WTC11 (cell line): ENCODE data around the gene BOC. TPM values are rescaled to one million over a fixed set of nuclear protein-coding genes. Genes with fewer than 3 reads are reported as not detected.

Experiments used
- ATAC-seq: fragments of 200-7000 bp; cut with Tn5 transposase; 2 replicates; pipeline ENCODE4 v1.10.0; 2021; ENCODE audit warnings: mild to moderate bottlenecking, moderate library complexity
- CTCF ChIA-PET: fragments of 300-600 bp; sonication (Branson Sonifier 250); formaldehyde crosslinking; loops from one replicate; lab custom pipeline; 2021; ENCODE audit warnings: antibody characterized with exemption; lab: Charles Lee
- POLR2A ChIA-PET: fragments of 350-600 bp; sonication (Branson Sonifier 250); formaldehyde crosslinking; loops from one replicate; lab custom pipeline; 2021; ENCODE audit warnings: antibody characterized with exemption; lab: Charles Lee
- DNase-seq: peaks from one replicate; pipeline ENCODE4 v3.0.0; 2021; ENCODE audit warnings: low spot score
- H3K27ac Mint-ChIP-seq: 2 replicates; pipeline ENCODE4 v1.8.0; 2021; ENCODE audit warnings: mixed read lengths
- H3K27me3 Mint-ChIP-seq: 2 replicates; pipeline ENCODE4 v1.8.0; 2021; ENCODE audit warnings: low read depth, mild to moderate bottlenecking, moderate library complexity, mixed read lengths
- H3K36me3 Mint-ChIP-seq: 2 replicates; pipeline ENCODE4 v1.8.0; 2021; ENCODE audit warnings: mixed read lengths
- H3K4me1 Mint-ChIP-seq: 2 replicates; pipeline ENCODE4 v1.8.0; 2022; ENCODE audit warnings: mixed read lengths
- H3K4me3 Mint-ChIP-seq: 2 replicates; pipeline ENCODE4 v1.8.0; 2021; ENCODE audit warnings: mild to moderate bottlenecking, moderate library complexity, mixed read lengths
- H3K9me3 Mint-ChIP-seq: 2 replicates; pipeline ENCODE4 v1.8.0; 2021; ENCODE audit warnings: mixed read lengths
- ATF1 ChIP-seq: sonication (generic); formaldehyde crosslinking; IDR thresholded peaks from 2 replicates; pipeline ENCODE4 v1.8.1; 2023; ENCODE audit warnings: mild to moderate bottlenecking, moderate library complexity, missing genetic modification reagents
- CREB1 ChIP-seq: sonication (generic); formaldehyde crosslinking; IDR thresholded peaks from 2 replicates; pipeline ENCODE4 v1.8.0; 2023; ENCODE audit warnings: mild to moderate bottlenecking, missing genetic modification reagents
- ELF4 ChIP-seq: sonication (generic); formaldehyde crosslinking; IDR thresholded peaks from 2 replicates; pipeline ENCODE4 v1.8.1; 2022; ENCODE audit warnings: low read depth, mild to moderate bottlenecking, moderate library complexity, missing genetic modification reagents
- ESRRA ChIP-seq: sonication (generic); formaldehyde crosslinking; IDR thresholded peaks from 2 replicates; pipeline ENCODE4 v1.8.1; 2022; ENCODE audit warnings: mild to moderate bottlenecking, missing genetic modification reagents, borderline replicate concordance
- FOXK1 ChIP-seq: sonication (generic); formaldehyde crosslinking; IDR thresholded peaks from 2 replicates; pipeline ENCODE4 v1.8.0; 2022; ENCODE audit warnings: mild to moderate bottlenecking, moderate library complexity, missing genetic modification reagents
- GTF2I ChIP-seq: fragments of 250-450 bp; sonication (Bioruptor Pico); conservative IDR thresholded peaks from 2 replicates; pipeline ENCODE4 v1.4.0; 2021; ENCODE audit warnings: mild to moderate bottlenecking
- JUN ChIP-seq: sonication (generic); formaldehyde crosslinking; IDR thresholded peaks from 2 replicates; pipeline ENCODE4 v1.8.0; 2023; ENCODE audit warnings: mild to moderate bottlenecking, missing genetic modification reagents
- MYBL2 ChIP-seq: sonication (generic); formaldehyde crosslinking; IDR thresholded peaks from 2 replicates; pipeline ENCODE4 v1.8.1; 2023; ENCODE audit warnings: mild to moderate bottlenecking, moderate library complexity, missing genetic modification reagents
- OVOL2 ChIP-seq: fragments of 250-450 bp; sonication (Bioruptor Pico); IDR thresholded peaks from 2 replicates; pipeline ENCODE4 v1.9.0; 2021; ENCODE audit warnings: mild to moderate bottlenecking, borderline replicate concordance
- SMAD4 ChIP-seq: sonication (generic); formaldehyde crosslinking; IDR thresholded peaks from 2 replicates; pipeline ENCODE4 v1.8.0; 2022; ENCODE audit warnings: mild to moderate bottlenecking, missing genetic modification reagents
- TEAD1 ChIP-seq: sonication (generic); formaldehyde crosslinking; IDR thresholded peaks from 2 replicates; pipeline ENCODE4 v1.8.0; 2022; ENCODE audit warnings: mild to moderate bottlenecking, missing genetic modification reagents
- TEAD4 ChIP-seq: sonication (generic); formaldehyde crosslinking; IDR thresholded peaks from 2 replicates; pipeline ENCODE4 v1.8.0; 2022; ENCODE audit warnings: mild to moderate bottlenecking, missing genetic modification reagents
- ZBTB21 ChIP-seq: sonication (generic); formaldehyde crosslinking; IDR thresholded peaks from 2 replicates; pipeline ENCODE4 v1.8.1; 2023; ENCODE audit warnings: mild to moderate bottlenecking, missing genetic modification reagents, borderline replicate concordance
- ZNF232 ChIP-seq: sonication (generic); formaldehyde crosslinking; IDR thresholded peaks from 2 replicates; pipeline ENCODE4 v1.8.0; 2022; ENCODE audit warnings: mild to moderate bottlenecking, missing genetic modification reagents
- ZNF263 ChIP-seq: sonication (generic); formaldehyde crosslinking; IDR thresholded peaks from 2 replicates; pipeline ENCODE4 v1.8.1; 2022; ENCODE audit warnings: low read depth, mild to moderate bottlenecking, moderate library complexity, missing genetic modification reagents
- total RNA-seq: library from RNA; stranded (reverse); gene quantifications from 3 replicates; pipeline ENCODE4 v1.2.3, GENCODE V29; 2021
- TF ChIP-seq, protein P1 (sequence below): sonication (generic); formaldehyde crosslinking; IDR thresholded peaks from 2 replicates; pipeline ENCODE4 v1.8.1; 2023; ENCODE audit warnings: mild to moderate bottlenecking, missing genetic modification reagents
- TF ChIP-seq, protein P2 (sequence below): sonication (generic); formaldehyde crosslinking; IDR thresholded peaks from 2 replicates; pipeline ENCODE4 v1.8.1; 2022; ENCODE audit warnings: mild to moderate bottlenecking, missing genetic modification reagents, moderate library complexity, borderline replicate concordance
- TF ChIP-seq, protein P3 (sequence below): sonication (generic); formaldehyde crosslinking; IDR thresholded peaks from 2 replicates; pipeline ENCODE4 v1.8.1; 2022; ENCODE audit warnings: low read depth, missing genetic modification reagents, borderline replicate concordance
- TF ChIP-seq, protein P4 (sequence below): sonication (generic); formaldehyde crosslinking; IDR thresholded peaks from 2 replicates; pipeline ENCODE4 v1.8.1; 2023; ENCODE audit warnings: mild to moderate bottlenecking, missing genetic modification reagents, borderline replicate concordance
- TF ChIP-seq, protein P5 (sequence below): sonication (generic); formaldehyde crosslinking; IDR thresholded peaks from 2 replicates; pipeline ENCODE4 v1.8.0; 2023; ENCODE audit warnings: missing genetic modification reagents, mild to moderate bottlenecking, borderline replicate concordance
- TF ChIP-seq, protein P6 (sequence below): fragments of 250-450 bp; sonication (Bioruptor Pico); IDR thresholded peaks from 2 replicates; pipeline ENCODE4 v1.9.0; 2021; ENCODE audit warnings: mild to moderate bottlenecking

BOC gene
- total RNA-seq, 1 experiment from 2014 or later, result 8.0 TPM

DNA sequence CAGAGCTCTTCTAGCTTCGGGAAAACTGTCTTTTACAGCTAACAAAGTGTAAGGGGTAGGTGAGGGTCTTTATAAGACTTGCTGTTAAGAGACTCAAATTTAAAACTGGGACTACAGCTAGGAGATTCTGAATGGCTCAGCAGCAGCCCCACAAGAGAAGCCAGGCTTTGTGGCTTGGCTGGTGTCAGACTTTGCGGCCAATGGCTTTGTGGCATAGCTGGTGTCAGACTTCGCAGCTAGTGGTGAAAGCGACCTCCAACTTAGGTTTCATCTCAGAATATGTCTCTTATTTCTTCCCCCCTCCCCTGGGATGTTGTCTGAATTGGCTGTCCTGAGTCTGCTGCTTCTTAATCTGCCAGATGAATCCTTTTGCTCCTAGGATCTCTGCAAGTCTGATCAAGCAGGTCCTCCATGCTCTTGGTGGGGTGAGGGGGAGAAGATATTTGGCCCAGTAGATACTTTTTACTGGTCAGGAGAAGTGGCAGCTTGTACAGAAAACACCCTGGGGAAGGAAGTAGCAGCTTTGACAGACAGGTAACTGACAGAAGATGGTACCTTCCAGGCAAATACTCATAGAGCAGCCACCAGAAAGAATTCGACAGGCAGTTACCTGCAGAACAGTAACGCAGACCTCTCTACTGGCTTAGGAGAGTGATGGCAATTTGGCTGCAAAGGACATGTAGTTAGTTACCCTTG lies 8.4 kb downstream of the BOC start:
- no peak for TF ChIP-seq CREB1 (CRISPR knock-in tag)
- TF ChIP-seq ESRRA (CRISPR knock-in tag), result no peak
- DNase-seq (no peak), ATAC-seq (no peak)
- ChIA-PET CTCF (interaction anchor here (1.0 to 1.4 kb wide), 2 partner anchors 45 to 69 kb away, joined by 3 to 5 read pairs; no protein-coding TSS in a partner anchor), POLR2A (interaction anchor here (0.7 kb wide), 1 partner anchor 9 kb away, joined by 3 read pairs; the partner anchor contains the start of gene BOC)
- Mint-ChIP-seq H3K9me3 (no peaks in the 10 kb centered on the region), H3K27ac (no peak overlapping the region), H3K27me3 (no peaks in the 10 kb centered on the region; the same call in none of the 2 replicates), H3K36me3 (no peaks in the 10 kb centered on the region), H3K4me1 (peaks cover 34% of the 10 kb centered on the region), H3K4me3 (no peak overlapping the region)

DNA sequence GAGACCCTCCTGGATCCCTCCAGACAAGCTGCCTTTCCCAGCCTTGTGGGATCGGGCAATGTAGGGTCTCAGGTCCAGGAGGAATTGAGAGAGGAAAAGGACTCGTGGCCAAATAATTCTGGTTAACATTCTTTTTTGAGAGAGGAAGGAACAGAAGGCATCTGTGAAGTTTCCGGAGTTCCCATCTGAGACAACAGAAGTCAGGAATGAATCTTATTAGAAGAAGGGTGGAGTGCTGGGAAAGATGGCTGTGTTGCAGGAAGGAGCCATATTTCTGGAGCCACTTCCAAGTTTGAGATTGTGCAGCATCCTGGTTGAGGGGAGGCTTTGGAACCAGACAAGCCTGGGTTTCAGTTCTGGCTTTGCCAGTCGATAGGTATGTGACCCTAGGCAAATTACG lies 9.4 kb downstream of the BOC start:
- POLR2A ChIA-PET, result no interaction called here
- CTCF ChIA-PET, result no interaction called here
- Mint-ChIP-seq H3K4me1 (peaks cover 34% of the 10 kb centered on the region), H3K9me3 (no peaks in the 10 kb centered on the region), H3K36me3 (no peaks in the 10 kb centered on the region)
- no peak for DNase-seq
- no peak for TF ChIP-seq ZNF263 (CRISPR knock-in tag)
- TF ChIP-seq, protein P1, sequence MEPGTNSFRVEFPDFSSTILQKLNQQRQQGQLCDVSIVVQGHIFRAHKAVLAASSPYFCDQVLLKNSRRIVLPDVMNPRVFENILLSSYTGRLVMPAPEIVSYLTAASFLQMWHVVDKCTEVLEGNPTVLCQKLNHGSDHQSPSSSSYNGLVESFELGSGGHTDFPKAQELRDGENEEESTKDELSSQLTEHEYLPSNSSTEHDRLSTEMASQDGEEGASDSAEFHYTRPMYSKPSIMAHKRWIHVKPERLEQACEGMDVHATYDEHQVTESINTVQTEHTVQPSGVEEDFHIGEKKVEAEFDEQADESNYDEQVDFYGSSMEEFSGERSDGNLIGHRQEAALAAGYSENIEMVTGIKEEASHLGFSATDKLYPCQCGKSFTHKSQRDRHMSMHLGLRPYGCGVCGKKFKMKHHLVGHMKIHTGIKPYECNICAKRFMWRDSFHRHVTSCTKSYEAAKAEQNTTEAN, result no peak
- TF ChIP-seq, protein P2, sequence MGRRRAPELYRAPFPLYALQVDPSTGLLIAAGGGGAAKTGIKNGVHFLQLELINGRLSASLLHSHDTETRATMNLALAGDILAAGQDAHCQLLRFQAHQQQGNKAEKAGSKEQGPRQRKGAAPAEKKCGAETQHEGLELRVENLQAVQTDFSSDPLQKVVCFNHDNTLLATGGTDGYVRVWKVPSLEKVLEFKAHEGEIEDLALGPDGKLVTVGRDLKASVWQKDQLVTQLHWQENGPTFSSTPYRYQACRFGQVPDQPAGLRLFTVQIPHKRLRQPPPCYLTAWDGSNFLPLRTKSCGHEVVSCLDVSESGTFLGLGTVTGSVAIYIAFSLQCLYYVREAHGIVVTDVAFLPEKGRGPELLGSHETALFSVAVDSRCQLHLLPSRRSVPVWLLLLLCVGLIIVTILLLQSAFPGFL (CRISPR knock-in tag), result no peak
- TF ChIP-seq, protein P3, sequence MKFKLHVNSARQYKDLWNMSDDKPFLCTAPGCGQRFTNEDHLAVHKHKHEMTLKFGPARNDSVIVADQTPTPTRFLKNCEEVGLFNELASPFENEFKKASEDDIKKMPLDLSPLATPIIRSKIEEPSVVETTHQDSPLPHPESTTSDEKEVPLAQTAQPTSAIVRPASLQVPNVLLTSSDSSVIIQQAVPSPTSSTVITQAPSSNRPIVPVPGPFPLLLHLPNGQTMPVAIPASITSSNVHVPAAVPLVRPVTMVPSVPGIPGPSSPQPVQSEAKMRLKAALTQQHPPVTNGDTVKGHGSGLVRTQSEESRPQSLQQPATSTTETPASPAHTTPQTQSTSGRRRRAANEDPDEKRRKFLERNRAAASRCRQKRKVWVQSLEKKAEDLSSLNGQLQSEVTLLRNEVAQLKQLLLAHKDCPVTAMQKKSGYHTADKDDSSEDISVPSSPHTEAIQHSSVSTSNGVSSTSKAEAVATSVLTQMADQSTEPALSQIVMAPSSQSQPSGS (CRISPR knock-in tag), result no peak
- no peak for TF ChIP-seq OVOL2 (CRISPR knock-in tag)
- no peak for TF ChIP-seq ATF1
- TF ChIP-seq ELF4 (CRISPR knock-in tag), result no peak
- TF ChIP-seq MYBL2 (CRISPR knock-in tag), result no peak
- TF ChIP-seq CREB1 (CRISPR knock-in tag), result no peak
- TF ChIP-seq JUN (CRISPR knock-in tag), result no peak
- TF ChIP-seq, protein P4, sequence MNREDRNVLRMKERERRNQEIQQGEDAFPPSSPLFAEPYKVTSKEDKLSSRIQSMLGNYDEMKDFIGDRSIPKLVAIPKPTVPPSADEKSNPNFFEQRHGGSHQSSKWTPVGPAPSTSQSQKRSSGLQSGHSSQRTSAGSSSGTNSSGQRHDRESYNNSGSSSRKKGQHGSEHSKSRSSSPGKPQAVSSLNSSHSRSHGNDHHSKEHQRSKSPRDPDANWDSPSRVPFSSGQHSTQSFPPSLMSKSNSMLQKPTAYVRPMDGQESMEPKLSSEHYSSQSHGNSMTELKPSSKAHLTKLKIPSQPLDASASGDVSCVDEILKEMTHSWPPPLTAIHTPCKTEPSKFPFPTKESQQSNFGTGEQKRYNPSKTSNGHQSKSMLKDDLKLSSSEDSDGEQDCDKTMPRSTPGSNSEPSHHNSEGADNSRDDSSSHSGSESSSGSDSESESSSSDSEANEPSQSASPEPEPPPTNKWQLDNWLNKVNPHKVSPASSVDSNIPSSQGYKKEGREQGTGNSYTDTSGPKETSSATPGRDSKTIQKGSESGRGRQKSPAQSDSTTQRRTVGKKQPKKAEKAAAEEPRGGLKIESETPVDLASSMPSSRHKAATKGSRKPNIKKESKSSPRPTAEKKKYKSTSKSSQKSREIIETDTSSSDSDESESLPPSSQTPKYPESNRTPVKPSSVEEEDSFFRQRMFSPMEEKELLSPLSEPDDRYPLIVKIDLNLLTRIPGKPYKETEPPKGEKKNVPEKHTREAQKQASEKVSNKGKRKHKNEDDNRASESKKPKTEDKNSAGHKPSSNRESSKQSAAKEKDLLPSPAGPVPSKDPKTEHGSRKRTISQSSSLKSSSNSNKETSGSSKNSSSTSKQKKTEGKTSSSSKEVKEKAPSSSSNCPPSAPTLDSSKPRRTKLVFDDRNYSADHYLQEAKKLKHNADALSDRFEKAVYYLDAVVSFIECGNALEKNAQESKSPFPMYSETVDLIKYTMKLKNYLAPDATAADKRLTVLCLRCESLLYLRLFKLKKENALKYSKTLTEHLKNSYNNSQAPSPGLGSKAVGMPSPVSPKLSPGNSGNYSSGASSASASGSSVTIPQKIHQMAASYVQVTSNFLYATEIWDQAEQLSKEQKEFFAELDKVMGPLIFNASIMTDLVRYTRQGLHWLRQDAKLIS (CRISPR knock-in tag), result no peak
- TF ChIP-seq, protein P5, sequence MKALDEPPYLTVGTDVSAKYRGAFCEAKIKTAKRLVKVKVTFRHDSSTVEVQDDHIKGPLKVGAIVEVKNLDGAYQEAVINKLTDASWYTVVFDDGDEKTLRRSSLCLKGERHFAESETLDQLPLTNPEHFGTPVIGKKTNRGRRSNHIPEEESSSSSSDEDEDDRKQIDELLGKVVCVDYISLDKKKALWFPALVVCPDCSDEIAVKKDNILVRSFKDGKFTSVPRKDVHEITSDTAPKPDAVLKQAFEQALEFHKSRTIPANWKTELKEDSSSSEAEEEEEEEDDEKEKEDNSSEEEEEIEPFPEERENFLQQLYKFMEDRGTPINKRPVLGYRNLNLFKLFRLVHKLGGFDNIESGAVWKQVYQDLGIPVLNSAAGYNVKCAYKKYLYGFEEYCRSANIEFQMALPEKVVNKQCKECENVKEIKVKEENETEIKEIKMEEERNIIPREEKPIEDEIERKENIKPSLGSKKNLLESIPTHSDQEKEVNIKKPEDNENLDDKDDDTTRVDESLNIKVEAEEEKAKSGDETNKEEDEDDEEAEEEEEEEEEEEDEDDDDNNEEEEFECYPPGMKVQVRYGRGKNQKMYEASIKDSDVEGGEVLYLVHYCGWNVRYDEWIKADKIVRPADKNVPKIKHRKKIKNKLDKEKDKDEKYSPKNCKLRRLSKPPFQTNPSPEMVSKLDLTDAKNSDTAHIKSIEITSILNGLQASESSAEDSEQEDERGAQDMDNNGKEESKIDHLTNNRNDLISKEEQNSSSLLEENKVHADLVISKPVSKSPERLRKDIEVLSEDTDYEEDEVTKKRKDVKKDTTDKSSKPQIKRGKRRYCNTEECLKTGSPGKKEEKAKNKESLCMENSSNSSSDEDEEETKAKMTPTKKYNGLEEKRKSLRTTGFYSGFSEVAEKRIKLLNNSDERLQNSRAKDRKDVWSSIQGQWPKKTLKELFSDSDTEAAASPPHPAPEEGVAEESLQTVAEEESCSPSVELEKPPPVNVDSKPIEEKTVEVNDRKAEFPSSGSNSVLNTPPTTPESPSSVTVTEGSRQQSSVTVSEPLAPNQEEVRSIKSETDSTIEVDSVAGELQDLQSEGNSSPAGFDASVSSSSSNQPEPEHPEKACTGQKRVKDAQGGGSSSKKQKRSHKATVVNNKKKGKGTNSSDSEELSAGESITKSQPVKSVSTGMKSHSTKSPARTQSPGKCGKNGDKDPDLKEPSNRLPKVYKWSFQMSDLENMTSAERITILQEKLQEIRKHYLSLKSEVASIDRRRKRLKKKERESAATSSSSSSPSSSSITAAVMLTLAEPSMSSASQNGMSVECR, result no peak
- no peak for TF ChIP-seq ZNF232 (CRISPR knock-in tag)
- TF ChIP-seq ZBTB21 (CRISPR knock-in tag), result no peak
- no peak for TF ChIP-seq FOXK1 (CRISPR knock-in tag)
- no peak for TF ChIP-seq GTF2I (CRISPR knock-in tag)
- no peak for TF ChIP-seq TEAD4 (CRISPR knock-in tag)
- no peak for TF ChIP-seq SMAD4 (CRISPR knock-in tag)
- TF ChIP-seq, protein P6, sequence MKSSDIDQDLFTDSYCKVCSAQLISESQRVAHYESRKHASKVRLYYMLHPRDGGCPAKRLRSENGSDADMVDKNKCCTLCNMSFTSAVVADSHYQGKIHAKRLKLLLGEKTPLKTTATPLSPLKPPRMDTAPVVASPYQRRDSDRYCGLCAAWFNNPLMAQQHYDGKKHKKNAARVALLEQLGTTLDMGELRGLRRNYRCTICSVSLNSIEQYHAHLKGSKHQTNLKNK (CRISPR knock-in tag), result no peak
- no peak for TF ChIP-seq TEAD1
- TF ChIP-seq, all 79 proteins: peak for 0
- no peak for ATAC-seq
- Mint-ChIP-seq H3K27ac (no peak overlapping the region), H3K4me3 (no peak overlapping the region), H3K27me3 (no peaks in the 10 kb centered on the region; the same call in 1 of the 2 replicates)
